Measurements from ENCODE around the gene CRYBG3.
"Not testable (repeated sequence)": the region's sequence is repeated elsewhere in the genome, so short reads cannot be mapped to it uniquely, and the experiment has no call there.

CRYBG3 gene

DNA sequence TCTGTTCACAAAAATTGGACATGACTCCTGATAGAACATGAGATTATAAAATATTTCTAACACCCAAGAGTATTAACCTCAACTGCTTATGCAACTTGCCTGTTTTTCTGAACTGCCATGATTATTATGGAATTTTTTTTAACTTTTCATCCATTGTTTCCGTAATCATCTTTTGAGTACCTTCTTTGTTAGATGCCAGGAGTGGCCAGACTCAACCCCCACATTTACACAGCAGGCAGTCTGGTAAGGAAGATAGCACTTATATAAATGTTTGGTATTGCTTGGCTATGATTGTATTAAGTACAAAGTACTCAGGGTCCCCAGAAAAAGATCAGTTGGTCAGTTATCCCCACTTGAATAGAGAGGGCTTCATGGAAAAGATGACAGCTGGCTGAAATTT lies 74.3 kb downstream of the CRYBG3 start:
- no peak for DNase-seq (ENCODE audit: low read depth in 3 of 3)

DNA sequence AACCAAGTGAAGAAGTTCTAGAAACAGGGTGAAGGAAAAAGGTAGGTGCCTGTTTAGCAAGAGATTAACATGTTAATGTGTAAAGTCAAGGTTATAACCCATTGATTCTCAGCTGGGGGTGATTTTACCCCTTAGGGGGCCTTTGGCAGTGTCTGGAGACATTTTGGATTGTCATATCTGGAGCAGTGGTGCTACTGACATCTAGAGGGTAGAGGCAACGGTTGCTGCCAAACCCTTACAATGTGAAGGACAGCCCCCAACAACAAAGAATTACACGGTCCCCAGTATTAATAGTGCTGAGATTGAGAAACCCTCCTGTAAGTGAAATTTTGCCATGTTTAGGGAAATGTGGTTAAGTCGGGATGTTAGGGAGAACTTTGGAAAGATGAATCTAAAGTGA lies 74.7 kb downstream of the CRYBG3 start:
- no peak for DNase-seq (ENCODE audit: low read depth in 3 of 3)

DNA sequence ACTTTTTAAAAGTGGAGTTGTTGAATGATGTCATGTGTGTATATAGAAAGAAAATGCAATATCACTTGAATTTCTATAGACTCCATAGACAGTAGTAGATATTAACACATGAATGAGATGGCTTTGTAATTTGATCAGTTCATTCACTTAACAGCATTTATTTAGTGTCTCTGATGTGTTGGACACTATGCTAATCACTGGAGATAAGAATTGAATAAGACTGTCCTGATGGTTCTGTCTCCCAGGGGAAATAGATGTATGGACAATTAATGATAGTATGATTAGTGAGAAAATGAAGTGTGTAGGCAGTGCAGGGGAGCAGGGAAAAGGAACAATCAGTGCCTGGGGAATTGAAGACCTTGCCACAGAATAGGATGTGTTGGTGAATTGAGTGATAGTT lies 77.5 kb downstream of the CRYBG3 start:
- no peak for DNase-seq (ENCODE audit: low read depth in 3 of 3)

DNA sequence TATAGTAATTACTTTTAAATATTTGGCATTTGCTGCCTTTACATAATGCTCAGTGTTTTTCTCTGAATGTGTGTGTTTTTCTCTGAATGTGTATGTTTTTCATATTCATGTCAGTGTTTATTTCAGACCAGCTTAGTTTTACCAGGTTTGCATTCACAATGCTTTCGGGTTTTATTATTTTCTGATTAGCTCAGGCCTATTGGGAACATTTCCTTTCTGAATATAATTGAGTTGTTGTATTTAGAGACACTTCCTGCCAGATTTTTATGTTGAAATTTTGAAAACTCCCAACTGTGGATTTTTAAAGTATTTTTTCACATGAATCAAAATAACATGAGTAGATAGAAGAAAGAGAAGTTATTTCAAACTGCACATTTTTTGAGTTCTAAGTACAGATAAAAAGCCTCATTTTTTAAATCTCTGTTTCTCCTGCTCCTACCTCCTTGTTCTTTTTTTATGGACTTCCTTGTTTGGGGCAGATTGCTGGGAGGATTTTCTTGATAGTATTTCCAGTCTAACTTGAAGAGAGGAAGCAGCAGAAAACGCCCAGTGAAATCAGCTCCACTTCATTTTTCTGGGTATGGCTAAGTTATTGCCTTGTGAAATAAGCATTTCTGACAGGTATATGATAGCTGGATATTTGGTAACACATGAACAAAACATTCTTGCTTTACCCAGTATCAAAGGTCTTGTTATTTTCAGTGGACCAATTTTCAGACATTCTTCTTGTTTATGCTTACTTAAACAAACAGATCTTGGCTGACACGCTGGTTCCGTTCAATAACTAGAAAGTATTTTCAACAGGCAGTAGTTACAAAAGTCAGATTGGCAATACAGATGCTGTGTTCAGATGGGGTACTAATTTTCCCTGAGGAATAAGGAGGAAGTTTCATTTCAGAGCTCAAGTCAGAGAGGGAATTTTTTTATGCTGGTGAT lies 79.8 kb downstream of the CRYBG3 start:
- DNase-seq (ENCODE audit: low read depth in 3 of 3), result no peak

DNA sequence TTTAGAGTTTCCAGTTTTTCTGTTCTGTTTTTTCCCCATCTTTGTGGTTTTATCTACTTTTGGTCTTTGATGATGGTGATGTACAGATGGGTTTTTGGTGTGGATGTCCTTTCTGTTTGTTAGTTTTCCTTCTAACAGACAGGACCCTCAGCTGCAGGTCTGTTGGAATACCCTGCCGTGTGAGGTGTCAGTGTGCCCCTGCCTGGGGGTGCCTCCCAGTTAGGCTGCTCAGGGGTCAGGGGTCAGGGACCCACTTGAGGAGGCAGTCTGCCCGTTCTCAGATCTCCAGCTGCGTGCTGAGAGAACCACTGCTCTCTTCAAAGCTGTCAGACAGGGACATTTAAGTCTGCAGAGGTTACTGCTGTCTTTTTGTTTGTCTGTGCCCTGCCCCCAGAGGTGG lies 88.0 kb downstream of the CRYBG3 start:
- DNase-seq (ENCODE audit: low read depth in 3 of 3), result not testable (repeated sequence)

DNA sequence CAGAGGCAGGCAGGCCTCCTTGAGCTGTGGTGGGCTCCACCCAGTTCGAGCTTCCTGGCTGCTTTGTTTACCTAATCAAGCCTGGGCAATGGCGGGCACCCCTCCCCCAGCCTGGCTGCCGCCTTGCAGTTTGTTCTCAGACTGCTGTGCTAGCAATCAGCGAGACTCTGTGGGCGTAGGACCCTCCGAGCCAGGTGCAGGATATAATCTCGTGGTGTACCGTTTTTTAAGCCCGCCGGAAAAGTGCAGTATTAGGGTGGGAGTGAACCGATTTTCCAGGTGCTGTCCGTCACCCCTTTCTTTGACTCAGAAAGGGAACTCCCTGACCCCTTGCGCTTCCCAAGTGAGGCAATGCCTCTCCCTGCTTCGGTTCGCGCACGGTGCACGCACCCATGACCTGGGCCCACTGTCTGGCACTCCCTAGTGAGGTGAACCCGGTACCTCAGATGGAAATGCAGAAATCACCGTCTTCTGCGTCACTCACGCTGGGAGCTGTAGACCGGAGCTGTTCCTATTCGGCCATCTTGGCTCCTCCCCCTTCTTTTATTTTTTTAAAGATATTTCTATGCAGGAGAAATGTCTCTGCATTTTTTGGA lies 88.5 kb downstream of the CRYBG3 start:
- peak in 1 of 3 experiments; percentile 2 for DNase-seq (ENCODE audit: low read depth in 3 of 3)

DNA sequence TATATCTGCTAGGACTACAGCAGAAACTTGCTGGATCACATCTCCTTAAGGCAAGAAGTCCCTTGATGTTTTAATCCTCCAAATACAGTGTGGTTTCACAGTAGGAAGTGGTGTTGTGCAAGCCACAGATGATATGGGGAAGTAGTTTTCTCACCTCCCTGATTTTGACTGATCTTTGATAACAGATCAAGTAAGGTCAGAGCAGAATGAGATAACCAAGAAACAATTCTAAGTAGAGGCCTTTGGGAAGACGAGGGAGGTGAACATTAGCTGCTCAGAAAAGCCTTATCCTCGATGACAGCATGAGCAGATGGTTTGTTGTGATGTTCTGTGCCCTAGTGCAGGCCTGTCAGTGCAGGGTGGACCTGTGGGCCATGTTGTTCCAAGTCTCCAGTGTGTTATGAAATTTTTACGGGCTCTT lies 89.1 kb downstream of the CRYBG3 start:
- DNase-seq (ENCODE audit: low read depth in 3 of 3), result no peak

DNA sequence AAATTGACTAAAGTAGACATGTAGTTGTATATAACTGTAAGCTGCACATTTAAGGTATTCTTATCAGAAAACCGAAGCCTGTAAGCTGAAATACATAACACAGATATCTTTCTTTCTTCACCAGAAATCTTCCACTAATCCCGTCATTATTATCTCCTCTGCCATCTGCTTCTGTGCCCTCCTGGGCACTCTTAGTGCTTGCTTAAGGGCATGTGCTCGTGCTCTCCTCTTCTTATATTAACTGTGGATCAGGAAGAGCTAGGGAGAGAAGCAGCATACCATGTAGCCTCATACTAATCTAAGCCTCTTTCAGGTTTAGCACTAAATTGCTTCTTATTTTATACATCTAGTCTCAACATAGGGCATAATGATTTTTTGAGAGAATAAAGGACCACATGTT lies 89.6 kb downstream of the CRYBG3 start:
- no peak for DNase-seq (ENCODE audit: low read depth in 3 of 3)

DNA sequence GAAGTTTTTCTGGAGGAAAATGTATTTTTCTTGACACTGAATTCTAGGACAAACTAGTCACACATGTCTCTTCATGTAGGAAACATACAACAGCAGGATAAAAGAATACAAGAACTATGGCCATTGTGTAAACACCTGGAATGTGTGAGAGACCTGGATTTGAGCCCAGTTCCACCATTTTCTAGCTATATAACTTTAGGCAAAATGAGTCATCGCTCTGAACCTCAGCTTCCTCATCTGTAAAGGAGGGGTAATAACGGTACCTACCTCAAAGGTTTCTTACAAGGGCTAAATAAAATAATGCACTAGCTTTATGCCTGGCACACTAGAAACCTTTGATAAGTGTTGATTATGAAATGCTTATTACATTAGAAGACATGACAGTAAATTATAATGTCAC lies 92.6 kb downstream of the CRYBG3 start:
- DNase-seq (ENCODE audit: low read depth in 3 of 3), result no peak

DNA sequence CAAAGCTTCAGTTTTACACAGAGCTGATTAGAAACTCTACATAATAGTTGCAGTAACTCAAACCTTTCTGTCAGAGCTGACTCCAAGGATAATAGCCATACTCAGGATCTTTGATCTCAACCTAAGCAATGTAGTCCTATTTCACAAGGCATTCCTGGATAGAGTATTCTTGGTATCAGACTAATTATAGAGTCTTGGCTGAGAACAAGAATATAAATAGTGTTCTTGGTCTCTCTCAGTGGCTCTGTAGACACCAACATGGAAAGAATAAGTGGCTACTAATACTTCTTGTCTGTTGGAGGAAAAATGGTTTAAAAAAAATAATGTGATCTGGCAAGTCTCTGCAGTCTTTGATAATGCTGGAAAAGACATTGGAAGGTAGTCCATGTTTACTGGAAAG lies 94.8 kb downstream of the CRYBG3 start:
- DNase-seq (ENCODE audit: low read depth in 3 of 3), result no peak

DNA sequence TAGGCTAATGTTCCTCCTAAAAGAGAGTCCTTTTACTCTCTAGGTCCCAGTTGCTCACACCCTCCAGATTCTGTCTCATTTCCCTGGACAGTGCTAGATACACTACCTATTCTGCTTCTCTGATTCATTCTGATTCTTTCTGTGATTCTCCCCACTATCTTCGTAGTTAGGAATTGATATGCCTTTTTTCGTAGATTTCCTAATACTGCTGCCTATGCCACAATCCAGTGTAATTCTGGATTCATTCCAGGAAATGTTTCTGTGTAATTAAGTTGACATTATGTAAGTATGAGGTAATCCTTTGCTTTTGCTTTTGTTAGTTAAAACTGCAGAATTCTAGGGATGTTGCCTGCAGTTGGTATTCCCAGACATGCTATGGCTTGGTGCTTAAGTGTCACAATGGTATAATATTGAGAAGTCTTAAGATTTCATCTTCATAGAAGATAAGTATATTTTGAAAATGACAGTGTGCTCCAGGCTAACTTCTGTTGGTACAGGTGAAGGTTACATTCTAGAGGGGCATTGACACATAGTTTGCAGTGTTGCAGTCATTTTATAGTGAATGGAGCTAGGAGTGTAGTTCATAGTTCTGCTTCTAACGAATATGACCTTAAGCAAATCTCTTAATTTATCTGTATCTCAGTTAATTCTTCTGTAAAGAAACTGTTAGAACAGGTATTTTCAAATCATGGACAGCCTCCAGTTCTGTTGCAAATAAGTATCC lies 96.2 kb downstream of the CRYBG3 start:
- no peak for DNase-seq (ENCODE audit: low read depth in 3 of 3)

DNA sequence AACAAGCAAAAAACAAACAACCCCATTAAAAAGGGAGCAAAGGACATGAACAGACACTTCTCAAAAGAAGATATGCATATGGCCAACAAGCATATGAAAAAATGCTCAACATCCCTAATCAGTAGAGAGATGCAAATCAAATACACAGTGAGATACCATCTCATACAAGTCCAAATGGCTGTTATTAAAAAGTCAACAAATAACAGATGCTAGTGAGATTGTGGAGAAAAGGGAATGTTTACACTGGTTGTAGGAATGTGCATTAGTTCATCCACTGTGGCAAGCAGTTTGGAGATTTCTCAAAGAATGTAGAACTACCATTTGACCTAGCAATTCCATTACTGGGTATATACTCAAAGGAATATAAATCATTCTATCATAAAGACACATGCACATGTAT lies 105.9 kb downstream of the CRYBG3 start:
- no peak for DNase-seq (ENCODE audit: low read depth in 3 of 3)

DNA sequence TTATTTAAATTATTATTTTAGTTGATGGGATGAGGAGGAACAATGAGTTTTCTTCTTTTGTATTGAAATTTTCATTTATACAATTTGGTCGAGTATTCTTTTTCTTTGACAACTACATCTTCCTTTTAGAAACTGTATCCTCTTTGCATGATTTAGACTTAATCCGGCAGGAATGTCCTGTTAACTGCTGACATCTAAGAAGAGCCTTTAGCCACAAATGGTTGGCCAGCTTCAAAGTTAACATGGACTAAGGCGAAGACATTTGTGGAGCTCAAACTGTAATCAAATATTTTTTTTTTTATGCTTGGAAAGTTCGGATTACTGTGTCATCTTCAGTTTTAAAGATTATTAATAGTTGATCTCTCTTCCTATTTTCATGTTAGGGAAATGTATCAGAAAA lies 107.2 kb downstream of the CRYBG3 start:
- DNase-seq (ENCODE audit: low read depth in 3 of 3), result no peak

DNA sequence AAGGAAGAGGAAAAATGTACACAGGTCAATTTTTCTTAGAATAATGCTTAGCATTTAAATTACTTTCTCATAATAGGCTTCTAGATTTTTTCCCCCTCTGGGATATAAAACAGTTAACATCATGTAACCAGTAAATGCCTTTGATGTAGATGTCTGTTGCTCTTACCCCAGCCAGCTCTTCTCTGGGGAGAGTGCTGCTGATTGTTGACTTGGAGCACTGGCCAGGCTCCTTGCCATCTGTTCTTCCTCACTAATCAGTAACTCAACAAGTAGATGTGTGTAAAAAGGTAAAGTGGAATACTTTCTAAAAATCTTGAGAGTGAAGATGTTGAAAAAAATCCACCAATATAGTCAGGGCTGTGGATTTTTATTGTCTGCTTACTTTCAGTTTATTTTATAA lies 108.2 kb downstream of the CRYBG3 start:
- no peak for DNase-seq (ENCODE audit: low read depth in 3 of 3)

DNA sequence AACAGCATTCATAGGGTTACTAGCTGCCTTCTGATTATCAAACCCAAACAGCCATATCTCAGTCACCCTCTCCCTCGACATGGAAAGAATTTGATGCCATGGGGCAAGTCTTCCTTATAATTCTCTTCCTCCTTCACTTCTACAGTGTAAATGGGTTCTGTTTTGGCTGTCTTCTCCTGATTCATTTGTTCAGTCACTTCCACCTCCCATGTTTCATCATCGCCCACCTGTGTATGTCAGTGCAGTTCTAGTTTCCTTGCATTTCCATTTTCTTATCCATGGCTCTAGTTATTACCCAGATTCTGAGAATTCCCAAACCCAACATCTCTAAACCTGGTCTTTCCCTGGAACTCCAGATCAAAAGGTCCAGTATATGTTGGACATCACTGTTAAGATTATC lies 109.4 kb downstream of the CRYBG3 start:
- DNase-seq (ENCODE audit: low read depth in 3 of 3), result no peak

DNA sequence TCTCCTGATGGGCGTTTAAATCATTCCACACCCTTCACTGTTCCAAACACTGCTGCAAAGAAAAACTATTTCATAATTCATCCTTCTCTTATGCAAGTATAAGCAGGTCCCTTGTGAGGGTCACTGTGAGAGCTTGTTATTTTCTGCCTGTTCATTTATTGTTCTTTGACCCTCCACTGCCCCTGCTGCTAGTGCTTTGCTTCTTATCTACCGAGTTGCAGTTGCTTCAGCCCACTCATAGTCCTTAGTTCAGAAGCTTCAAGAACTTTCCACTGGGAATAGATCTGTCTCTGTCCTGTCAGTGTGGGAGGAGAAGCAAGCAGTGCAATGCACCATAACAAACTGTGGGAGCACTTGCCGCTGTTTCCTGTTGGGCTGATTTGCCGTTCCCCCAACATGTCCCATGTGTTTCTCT lies 110.6 kb downstream of the CRYBG3 start:
- DNase-seq (ENCODE audit: low read depth in 3 of 3), result no peak

DNA sequence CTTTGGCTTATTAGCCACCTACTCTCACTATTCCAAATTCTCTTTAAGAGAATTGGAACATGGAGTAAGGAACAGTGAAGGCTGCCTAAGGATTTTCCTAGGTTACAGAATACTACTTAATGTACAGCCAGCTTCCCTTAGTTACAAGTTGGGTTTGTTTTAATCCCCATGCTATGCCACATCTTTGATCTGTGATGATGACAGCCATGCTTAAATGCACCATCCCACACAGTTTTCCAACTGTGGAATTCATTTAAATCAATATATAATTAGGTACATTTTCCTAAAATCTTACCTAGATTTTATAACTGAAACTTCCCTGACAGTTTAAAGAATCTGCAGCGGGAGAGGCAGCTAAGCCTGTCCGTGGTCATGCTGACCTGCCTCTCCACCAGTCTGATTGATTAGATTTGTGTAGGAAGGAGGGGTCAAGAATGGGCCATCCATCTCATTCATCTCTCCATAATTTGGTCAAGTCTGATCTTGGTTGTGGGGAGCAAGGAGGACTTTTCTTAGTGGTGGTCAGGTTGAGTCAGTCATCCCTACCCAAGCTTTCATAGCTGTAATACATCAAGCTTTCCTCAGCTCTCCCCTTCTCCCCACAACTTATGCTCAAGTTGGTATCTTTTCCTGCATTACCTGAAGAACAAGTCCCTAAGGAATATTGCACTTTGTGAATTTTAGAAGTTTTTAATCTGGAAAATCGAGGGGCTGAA lies 113.3 kb downstream of the CRYBG3 start:
- DNase-seq (ENCODE audit: low read depth in 3 of 3), result no peak

DNA sequence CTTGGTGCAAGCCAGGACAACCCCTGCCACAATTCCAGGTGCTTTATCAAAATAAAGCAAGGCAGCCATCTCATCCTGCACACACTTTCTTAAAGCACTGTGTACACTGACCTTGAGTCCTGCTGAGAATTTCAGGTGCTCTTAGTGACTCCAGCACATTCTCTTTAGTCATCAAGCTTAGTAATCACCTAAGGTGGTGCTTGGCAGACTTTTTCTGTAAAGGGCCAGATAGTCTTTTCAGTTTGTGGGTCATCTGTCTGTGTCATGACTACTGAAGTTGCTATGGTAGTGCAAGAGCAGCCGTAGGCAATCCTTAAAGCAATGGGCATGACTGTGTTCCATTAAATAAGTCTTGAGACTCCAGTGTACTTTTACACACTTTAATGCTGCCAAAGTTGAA lies 114.0 kb downstream of the CRYBG3 start:
- no peak for DNase-seq (ENCODE audit: low read depth in 3 of 3)

DNA sequence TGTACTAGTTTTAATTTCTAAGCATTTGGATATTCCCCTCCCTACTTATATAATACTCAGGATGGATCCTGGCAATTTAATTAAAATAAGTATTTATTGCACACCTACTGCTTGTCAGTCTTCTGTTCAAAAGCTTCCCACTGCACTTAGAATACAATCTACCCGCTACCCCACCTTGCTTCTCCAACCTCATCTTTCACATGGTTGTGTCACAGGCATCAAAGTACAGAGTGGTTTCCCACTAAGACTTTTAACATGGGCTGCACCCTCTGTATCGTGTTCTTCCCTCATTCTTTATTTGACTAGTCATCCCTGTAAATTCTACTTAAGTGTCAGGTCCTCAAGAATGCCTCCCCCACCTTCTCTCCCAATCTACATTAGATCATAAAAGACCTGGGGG lies 115.4 kb downstream of the CRYBG3 start:
- DNase-seq (ENCODE audit: low read depth in 3 of 3), result no peak

DNA sequence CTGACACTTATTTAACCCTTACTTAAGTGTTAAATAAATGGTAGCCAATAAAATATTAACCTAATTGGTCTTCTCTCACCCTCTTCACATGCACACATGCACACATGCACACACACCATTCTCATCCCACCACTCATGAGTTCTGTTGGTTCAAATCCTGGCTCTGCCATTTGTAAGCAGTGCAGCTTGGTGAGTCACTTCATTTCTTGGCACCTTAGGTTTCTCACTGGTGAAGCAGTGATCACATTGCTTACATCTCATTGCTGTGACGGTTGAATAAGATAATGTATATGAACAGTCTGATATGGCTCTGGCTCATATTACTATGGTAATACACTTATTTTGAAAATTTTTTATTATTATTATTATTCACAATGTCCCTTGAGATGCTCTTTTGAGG lies 116.6 kb downstream of the CRYBG3 start:
- DNase-seq (ENCODE audit: low read depth in 3 of 3), result no peak

DNA sequence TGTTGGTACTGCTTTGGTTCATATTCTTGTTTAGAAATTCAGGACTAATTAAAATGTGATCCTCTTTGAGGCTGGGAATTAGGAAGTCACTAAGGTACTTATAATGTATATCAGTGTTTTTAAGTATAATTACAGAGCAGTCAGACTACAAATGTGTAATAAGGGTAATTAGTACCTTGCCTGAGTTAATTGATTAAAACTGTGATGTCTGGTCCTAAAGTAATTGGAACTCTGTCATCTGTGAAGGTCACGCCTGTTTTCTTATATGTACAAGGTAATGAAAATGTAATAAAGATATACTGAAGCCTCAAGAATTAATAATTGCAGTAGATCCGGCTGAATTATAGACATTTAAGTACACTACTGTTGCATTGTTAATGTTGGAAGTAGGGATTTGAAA lies 117.6 kb downstream of the CRYBG3 start:
- DNase-seq (ENCODE audit: low read depth in 3 of 3), result no peak

DNA sequence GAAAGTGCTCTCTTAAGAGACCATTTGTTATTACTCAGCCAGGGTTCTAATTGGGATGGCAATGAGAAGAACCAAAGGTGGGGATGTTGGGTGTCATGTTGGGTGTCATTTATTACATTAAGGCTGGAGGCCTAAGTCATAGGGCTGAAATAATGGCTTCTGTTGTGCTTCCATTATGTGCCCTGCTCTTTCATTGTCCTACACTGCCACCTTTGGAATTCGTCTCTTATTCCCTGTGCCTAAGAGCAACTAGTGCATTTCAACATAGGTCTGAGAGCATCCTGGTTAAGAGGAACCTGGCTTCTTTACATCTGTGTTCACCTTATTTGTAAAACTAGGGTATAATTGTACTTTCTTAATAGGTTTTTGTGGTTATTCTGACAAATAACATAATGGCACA lies 118.2 kb downstream of the CRYBG3 start:
- DNase-seq (ENCODE audit: low read depth in 3 of 3), result no peak
